NCI-H146 treated with DMSO at 0.1 percent for 48 hours (cell line): ENCODE results near the gene TRIO.
"Not testable (repeated sequence)": the region's sequence is repeated elsewhere in the genome, so short reads cannot be mapped to it uniquely, and the experiment has no call there.

Experiments
- DNase-seq: peaks from one replicate; lab custom pipeline; 2025; ENCODE audit not compliant: unreplicated experiment; lab: John Stamatoyannopoulos, UW

Gene TRIO

GRCh38 chr5:14523243-14524034 is 380.3 kb downstream of the TRIO start:
- DNase-seq, result no peak

GRCh38 chr5:14525397-14525796 is 382.3 kb downstream of the TRIO start:
- no peak for DNase-seq

GRCh38 chr5:14526493-14526892 is 383.4 kb downstream of the TRIO start:
- no peak for DNase-seq

GRCh38 chr5:14528115-14528514 is 385.0 kb downstream of the TRIO start:
- DNase-seq, result no peak

GRCh38 chr5:14528926-14529325 is 385.8 kb downstream of the TRIO start:
- DNase-seq, result no peak

- no peak for DNase-seq
Observed at GRCh38 chr5:14531668-14532067, 388.5 kb downstream of the TRIO start.

- no peak for DNase-seq
Observed at GRCh38 chr5:14532180-14532579, 389.0 kb downstream of the TRIO start.

GRCh38 chr5:14534773-14535172 is 391.6 kb downstream of the TRIO start:
- no peak for DNase-seq

- DNase-seq, result no peak
Observed at GRCh38 chr5:14545308-14545707, 402.2 kb downstream of the TRIO start.

GRCh38 chr5:14545862-14546261 is 402.7 kb downstream of the TRIO start:
- DNase-seq, result no peak

GRCh38 chr5:14547666-14548065 is 404.5 kb downstream of the TRIO start:
- DNase-seq, result no peak

GRCh38 chr5:14551211-14551610 is 408.1 kb downstream of the TRIO start:
- no peak for DNase-seq

- DNase-seq, result no peak
Observed at GRCh38 chr5:14552017-14552416, 408.9 kb downstream of the TRIO start.

GRCh38 chr5:14554288-14554687 is 411.1 kb downstream of the TRIO start:
- DNase-seq, result not testable (repeated sequence)

- no peak for DNase-seq
Observed at GRCh38 chr5:14556015-14556414, 412.9 kb downstream of the TRIO start.

GRCh38 chr5:14557203-14557770 is 414.1 kb downstream of the TRIO start:
- no peak for DNase-seq

GRCh38 chr5:14557791-14558415 is 414.8 kb downstream of the TRIO start:
- DNase-seq, result no peak
